Endodermal cell (in vitro differentiated cells): ENCODE measurements around the gene ATP11C. TPM values are rescaled to one million over a fixed set of nuclear protein-coding genes. Genes with fewer than 3 reads are reported as not detected.

Experiments used
- DNase-seq: peaks from one replicate; pipeline ENCODE4 v3.0.0-alpha.2; 2017
- H3K27ac ChIP-seq: 2 replicates; pipeline ENCODE4 v1.5.1; 2013; ENCODE audit warnings: mild to moderate bottlenecking, low read depth, low read length, moderate library complexity
- H3K27me3 ChIP-seq: 2 replicates; pipeline ENCODE4 v1.6.1; 2013; ENCODE audit warnings: mild to moderate bottlenecking, low read length, moderate library complexity; ENCODE audit not compliant: insufficient read depth, control insufficient read depth, poor library complexity, severe bottlenecking
- H3K36me3 ChIP-seq: 2 replicates; pipeline ENCODE4 v1.7.0; 2013; ENCODE audit warnings: mild to moderate bottlenecking, low read length, moderate library complexity; ENCODE audit not compliant: control insufficient read depth, insufficient read depth
- H3K4me1 ChIP-seq: one replicate; pipeline ENCODE4 v1.7.0; 2013; ENCODE audit warnings: low read length; ENCODE audit not compliant: control insufficient read depth, insufficient read depth
- H3K4me3 ChIP-seq: 2 replicates; pipeline ENCODE4 v1.5.1; 2013; ENCODE audit warnings: mild to moderate bottlenecking, low read length, moderate library complexity
- H3K9ac ChIP-seq: 2 replicates; pipeline ENCODE4 v1.6.1; 2013; ENCODE audit warnings: mild to moderate bottlenecking, low read length, moderate library complexity; ENCODE audit not compliant: poor library complexity, severe bottlenecking; ENCODE audit errors: extremely low read depth
- H3K9me3 ChIP-seq: 2 replicates; pipeline ENCODE4 v1.6.1; 2013; ENCODE audit warnings: mild to moderate bottlenecking, low read length, moderate library complexity; ENCODE audit not compliant: control insufficient read depth
- H3K27ac Mint-ChIP-seq: 2 replicates; pipeline ENCODE4 v1.8.0; 2020; ENCODE audit warnings: mixed read lengths
- H3K27me3 Mint-ChIP-seq: 2 replicates; pipeline ENCODE4 v1.8.0; 2021; ENCODE audit warnings: mild to moderate bottlenecking, mixed read lengths; ENCODE audit not compliant: insufficient read depth
- H3K36me3 Mint-ChIP-seq: 2 replicates; pipeline ENCODE4 v1.8.0; 2020; ENCODE audit warnings: low read depth, mixed read lengths
- H3K4me1 Mint-ChIP-seq: 2 replicates; pipeline ENCODE4 v1.8.0; 2020; ENCODE audit warnings: mixed read lengths
- H3K4me3 Mint-ChIP-seq: 2 replicates; pipeline ENCODE4 v1.8.0; 2020; ENCODE audit warnings: mild to moderate bottlenecking, moderate library complexity, mixed read lengths
- H3K9me3 Mint-ChIP-seq: 2 replicates; pipeline ENCODE4 v1.8.0; 2020; ENCODE audit warnings: mild to moderate bottlenecking, mixed read lengths
- CTCF ChIP-seq: fragments of 200-600 bp; sonication (generic); conservative IDR thresholded peaks from 2 replicates; pipeline ENCODE4 v1.5.0; 2021; ENCODE audit warnings: antibody characterized with exemption, mild to moderate bottlenecking
- WGBS, 2 experiments: methylation state at CpG; one replicate each; pipeline versions ENCODE4 v1.1.5 to v1.1.7; 2013; ENCODE audit warnings: missing lambda C conversion rate in 2 of 2, mixed read lengths in 1 of 2; ENCODE audit not compliant: insufficient coverage in 1 of 2, insufficient read length in 1 of 2; 5-methylcytosine and 5-hydroxymethylcytosine counted together
- total RNA-seq, 2 donors: library from RNA; stranded (reverse); fragmentation: NEBNext Ultra II Directional in 1 of 2; extraction: Animal tissue kit (Norgen Biotek cat#: 25700) in 1 of 2; gene quantifications; 2 replicates in 1 of 2; 3 replicates in 1 of 2; pipeline ENCODE4 v1.2.1, GENCODE V29; 2021

The ATP11C gene
- total RNA-seq, 2 donors from 2014 or later: 62.9 to 114 TPM

- no peak overlapping the region for H3K9ac ChIP-seq
- no peak overlapping the region for H3K4me3 Mint-ChIP-seq
- H3K27me3 ChIP-seq: no peaks in the 10 kb centered on the region
- H3K36me3 ChIP-seq: peaks cover 10% of the 10 kb centered on the region
- H3K27me3 Mint-ChIP-seq: no peaks in the 10 kb centered on the region
- H3K36me3 Mint-ChIP-seq: peaks cover 53% of the 10 kb centered on the region
- no peaks in the 10 kb centered on the region for H3K4me1 Mint-ChIP-seq
- H3K4me1 ChIP-seq: no peaks in the 10 kb centered on the region
- H3K27ac ChIP-seq: no peak overlapping the region
- no peak overlapping the region for H3K27ac Mint-ChIP-seq
- H3K9me3 Mint-ChIP-seq: no peaks in the 10 kb centered on the region
- WGBS, 2 experiments: 99 to 100% methylated on average over 1 to 4 of the region's 4 CpGs
- no peaks in the 10 kb centered on the region for H3K9me3 ChIP-seq
- H3K4me3 ChIP-seq: no peak overlapping the region
- DNase-seq: no peak
- TF ChIP-seq CTCF: no peak
Observed at GRCh38 chrX:139802048-139802447, 130.8 kb downstream of the ATP11C start.

GRCh38 chrX:139801397-139801813 lies 131.4 kb downstream of the ATP11C start:
- WGBS, 2 experiments: 100% methylated on average over 3 of the region's 3 CpGs; no CpG with 5 or more reads in 1 of the 2 experiments
- Histone ChIP-seq H3K27ac (no peak overlapping the region), H3K4me3 (no peak overlapping the region), H3K9ac (no peak overlapping the region), H3K27me3 (no peaks in the 10 kb centered on the region), H3K4me1 (no peaks in the 10 kb centered on the region), H3K36me3 (peaks cover 10% of the 10 kb centered on the region), H3K9me3 (no peaks in the 10 kb centered on the region)
- Mint-ChIP-seq H3K27ac (no peak overlapping the region), H3K9me3 (no peaks in the 10 kb centered on the region), H3K27me3 (no peaks in the 10 kb centered on the region), H3K4me3 (no peak overlapping the region), H3K4me1 (no peaks in the 10 kb centered on the region), H3K36me3 (peaks cover 54% of the 10 kb centered on the region)
- no peak for DNase-seq
- TF ChIP-seq CTCF: no peak

GRCh38 chrX:139798701-139799100 lies 134.2 kb downstream of the ATP11C start:
- Histone ChIP-seq H3K4me3 (no peak overlapping the region), H3K27me3 (no peaks in the 10 kb centered on the region), H3K36me3 (peaks cover 10% of the 10 kb centered on the region), H3K9ac (no peak overlapping the region), H3K4me1 (no peaks in the 10 kb centered on the region), H3K9me3 (no peaks in the 10 kb centered on the region), H3K27ac (no peak overlapping the region)
- H3K9me3 Mint-ChIP-seq: no peaks in the 10 kb centered on the region
- H3K27ac Mint-ChIP-seq: no peak overlapping the region
- no peak overlapping the region for H3K4me3 Mint-ChIP-seq
- TF ChIP-seq CTCF: no peak
- WGBS, 2 experiments: 98 to 100% methylated on average over 1 to 4 of the region's 4 CpGs
- H3K36me3 Mint-ChIP-seq: peaks cover 72% of the 10 kb centered on the region
- DNase-seq: no peak
- no peaks in the 10 kb centered on the region for H3K27me3 Mint-ChIP-seq
- peaks cover 12% of the 10 kb centered on the region for H3K4me1 Mint-ChIP-seq
